HG03558 (cell line): ENCODE results near the gene NOLC1.

Experiments used
- ATAC-seq: cut with Tn5 transposase; IDR thresholded peaks from one replicate; pipeline ENCODE4 v1.9.1; 2021; ENCODE audit warnings: moderate number of reproducible peaks; ENCODE audit not compliant: unreplicated experiment; ENCODE audit errors: extremely low read depth

Gene NOLC1

GRCh38 chr10:102120991-102121738, 31.0 kb upstream of the NOLC1 start:
- ATAC-seq = no peak

GRCh38 chr10:102121739-102122372, 30.3 kb upstream of the NOLC1 start:
- ATAC-seq = no peak

- no peak for ATAC-seq
Measured at GRCh38 chr10:102122450-102122849, 29.7 kb upstream of the NOLC1 start.

GRCh38 chr10:102123223-102123622, 29.0 kb upstream of the NOLC1 start:
- ATAC-seq = no peak

DNA sequence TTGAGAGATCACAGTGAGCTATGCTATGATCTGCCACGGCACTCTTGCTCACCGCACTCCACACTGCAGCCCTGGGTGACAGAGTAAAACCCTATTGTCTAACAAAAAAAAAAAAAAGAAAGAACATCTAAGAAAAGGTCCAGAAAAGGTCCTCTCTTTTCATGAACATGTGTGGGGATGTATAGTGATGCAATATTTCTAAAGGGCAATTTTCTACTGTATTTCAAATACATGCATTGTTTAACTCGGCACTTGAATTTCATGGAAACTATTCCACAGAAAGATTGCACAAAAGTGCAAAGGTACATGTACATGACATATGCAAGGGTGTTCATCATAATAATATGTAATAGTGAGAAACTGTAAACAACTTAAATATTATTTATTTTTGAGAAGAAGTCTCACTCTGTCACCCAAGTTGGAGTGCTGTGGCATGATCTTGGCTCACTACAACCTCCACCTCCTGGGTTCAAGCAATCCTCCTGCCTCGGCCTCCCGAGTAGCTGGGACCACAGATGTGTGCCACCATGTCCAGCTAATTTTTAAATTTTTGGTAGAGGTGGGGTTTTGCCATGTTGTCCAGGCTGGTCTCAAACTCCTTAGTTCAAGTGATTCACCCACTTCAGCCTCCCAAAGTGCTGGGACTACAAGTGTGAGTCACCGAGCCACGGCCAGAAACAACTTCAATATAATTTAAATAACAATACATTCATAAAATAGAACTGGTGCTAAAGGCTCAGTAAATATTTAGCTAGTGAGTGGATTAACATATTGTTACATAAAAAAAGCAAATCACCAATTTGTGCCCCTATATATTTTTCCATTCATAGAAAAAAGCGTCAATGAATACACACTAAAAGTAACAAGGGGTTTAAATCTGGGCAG, 20.7 kb upstream of the NOLC1 start:
- no peak for ATAC-seq

DNA sequence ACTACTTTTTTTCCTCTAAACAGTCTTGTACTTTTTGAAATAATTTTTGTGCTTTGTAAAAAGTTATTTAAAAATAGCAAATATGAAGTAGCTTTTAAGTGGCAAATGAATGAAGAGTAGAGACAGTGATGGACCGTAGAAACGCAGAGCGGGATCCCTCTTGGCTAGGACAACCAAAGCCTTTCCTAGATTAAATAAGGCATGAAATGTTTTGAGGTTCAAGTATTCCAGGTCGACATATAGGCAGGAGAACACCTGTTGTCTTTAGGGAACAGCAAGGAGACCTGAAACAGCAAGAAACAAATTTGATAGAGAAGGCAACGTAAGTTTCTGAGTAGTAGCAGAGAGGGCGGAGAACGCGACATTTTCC, 20.0 kb upstream of the NOLC1 start:
- ATAC-seq = no peak

DNA sequence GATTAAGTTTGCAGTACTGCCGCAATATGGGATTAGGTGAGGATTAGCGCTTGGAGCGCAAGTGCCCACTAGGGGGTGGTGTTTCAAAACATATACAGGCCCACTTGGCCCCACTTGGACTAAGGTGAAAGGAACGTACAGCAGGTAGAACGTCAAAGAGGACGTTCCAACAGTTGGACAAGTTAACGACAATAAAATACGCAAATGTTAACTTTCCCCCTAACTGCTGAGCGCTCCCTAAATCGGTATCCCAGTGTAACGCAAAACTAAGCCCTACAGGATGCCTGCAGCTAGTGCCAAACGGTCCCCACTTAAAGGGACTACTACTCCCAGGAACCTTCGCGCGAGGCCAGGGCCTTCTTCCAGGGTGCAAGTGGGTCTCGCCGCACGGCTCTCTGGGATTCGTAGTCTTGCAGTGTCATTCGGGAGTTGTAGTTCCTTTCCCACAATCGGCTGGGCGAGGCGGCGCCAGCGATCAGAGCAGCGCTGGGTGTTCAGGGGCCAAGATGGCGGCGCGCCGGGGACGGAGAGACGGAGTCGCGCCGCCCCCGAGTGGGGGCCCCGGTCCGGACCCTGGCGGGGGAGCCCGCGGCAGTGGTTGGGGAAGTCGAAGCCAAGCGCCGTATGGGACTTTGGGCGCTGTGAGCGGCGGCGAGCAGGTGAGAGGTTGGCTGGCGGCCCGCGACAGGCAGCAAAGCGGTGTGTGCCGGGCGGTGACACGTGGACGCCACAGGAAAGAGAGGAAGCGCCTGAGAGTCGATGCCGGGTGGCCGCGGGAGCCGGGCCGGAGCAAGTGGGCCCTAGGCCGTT, 19.4 kb upstream of the NOLC1 start, which contains the start of gene PPRC1:
Gene PPRC1, plus strand, starts transcription at position 478 of the 810 bp plus-strand sequence. Its CDS starts 29 bp downstream, at position 507.
- peak; percentile 78 for ATAC-seq

DNA sequence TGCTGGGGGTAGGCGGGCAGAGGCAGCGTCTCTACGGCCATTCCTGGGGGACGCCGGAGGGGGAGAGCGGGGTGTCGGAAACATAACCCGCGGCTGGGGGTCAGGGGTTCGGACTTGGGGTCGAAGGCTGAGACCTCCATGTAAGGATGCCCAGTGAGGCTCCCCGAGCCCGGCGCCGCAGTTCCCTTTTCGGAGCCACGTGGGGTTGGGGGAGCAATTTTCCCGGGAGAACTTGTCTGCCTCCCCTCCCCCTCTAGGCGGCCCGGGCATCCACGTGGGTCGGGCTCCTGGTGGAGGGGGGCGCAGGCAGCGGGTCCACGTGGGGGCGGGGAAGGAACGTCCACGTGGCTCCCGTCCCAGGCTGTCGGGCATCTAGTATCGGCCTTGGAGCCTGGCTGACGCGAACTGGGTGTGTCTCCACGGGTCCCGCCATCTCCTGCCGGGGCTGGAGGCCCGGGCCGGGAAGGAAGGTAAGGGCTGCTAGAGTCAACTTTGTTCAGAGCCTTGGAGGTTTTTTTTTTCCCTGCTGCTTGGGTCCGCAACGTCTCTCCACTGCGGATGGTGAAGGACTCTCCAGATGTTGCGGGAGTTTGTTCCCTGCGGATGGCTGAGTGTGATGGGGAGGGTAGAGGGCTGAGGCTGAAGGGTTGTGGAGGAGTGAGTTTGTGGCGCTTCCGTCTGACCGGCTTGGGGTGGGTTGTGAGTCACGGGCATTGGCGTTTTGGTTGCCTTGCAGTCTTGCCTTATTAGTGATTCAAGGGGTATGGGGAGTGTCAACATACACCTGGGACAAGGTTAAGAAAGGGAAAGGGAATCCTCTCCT, 18.6 kb upstream of the NOLC1 start:
- ATAC-seq = no peak

- no peak for ATAC-seq
Measured at GRCh38 chr10:102134416-102134815, 17.8 kb upstream of the NOLC1 start.

GRCh38 chr10:102135956-102136526, 16.1 kb upstream of the NOLC1 start:
- ATAC-seq = no peak

GRCh38 chr10:102139281-102140110, 12.7 kb upstream of the NOLC1 start:
- no peak for ATAC-seq

DNA sequence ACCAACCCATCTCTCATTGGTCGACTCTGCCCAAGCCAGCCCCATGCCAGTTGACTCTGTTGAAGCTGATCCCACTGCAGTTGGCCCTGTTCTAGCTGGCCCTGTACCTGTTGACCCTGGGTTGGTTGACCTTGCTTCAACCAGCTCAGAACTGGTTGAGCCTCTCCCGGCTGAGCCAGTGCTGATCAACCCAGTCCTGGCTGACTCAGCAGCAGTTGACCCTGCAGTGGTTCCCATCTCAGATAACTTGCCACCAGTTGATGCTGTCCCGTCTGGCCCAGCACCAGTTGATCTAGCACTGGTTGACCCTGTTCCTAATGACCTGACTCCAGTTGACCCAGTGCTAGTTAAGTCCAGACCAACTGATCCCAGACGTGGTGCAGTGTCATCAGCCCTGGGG, 12.0 kb upstream of the NOLC1 start:
- no peak for ATAC-seq

GRCh38 chr10:102140913-102141540, 11.2 kb upstream of the NOLC1 start:
- ATAC-seq = no peak

- no peak for ATAC-seq
Measured at GRCh38 chr10:102141583-102142107, 10.5 kb upstream of the NOLC1 start.

- no peak for ATAC-seq
Measured at GRCh38 chr10:102146971-102147428, 5.2 kb upstream of the NOLC1 start.

GRCh38 chr10:102147561-102147960, 4.6 kb upstream of the NOLC1 start:
- ATAC-seq = no peak

DNA sequence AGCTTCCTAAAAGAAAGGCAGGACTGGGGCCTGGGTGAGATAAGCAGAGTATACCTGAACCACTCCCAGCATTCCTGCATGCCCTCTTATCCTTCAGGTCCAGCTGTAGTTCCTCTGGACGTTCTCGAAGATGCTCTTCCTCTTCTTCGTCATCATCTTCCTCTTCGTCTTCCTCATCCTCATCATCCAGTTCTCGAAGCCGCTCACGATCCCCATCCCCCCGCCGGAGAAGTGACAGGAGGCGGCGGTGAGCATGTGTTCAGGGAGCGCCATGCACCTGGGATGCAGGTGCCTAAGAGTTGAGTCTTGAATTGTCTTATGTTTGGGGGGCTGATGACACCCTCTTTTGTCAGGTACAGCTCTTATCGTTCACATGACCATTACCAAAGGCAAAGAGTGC, 3.9 kb upstream of the NOLC1 start:
- no peak for ATAC-seq
